Prostate gland (tissue), 2 donors: ENCODE results near the gene CLTB. TPM values are rescaled to one million over a fixed set of nuclear protein-coding genes. Genes with fewer than 3 reads are reported as not detected.

Experiments
- DNase-seq: peaks from one replicate; pipeline ENCODE4 v3.0.0-alpha.2; 2019; ENCODE audit warnings: low spot score
- H3K27ac ChIP-seq, 2 donors: fragments of 200-600 bp; sonication (generic); 2 replicates each; pipeline ENCODE4 v1.5.1; 2017 to 2019
- H3K27me3 ChIP-seq: fragments of 200-600 bp; sonication (generic); replicated peaks from 2 replicates; pipeline ENCODE4 v1.5.1; 2019; ENCODE audit not compliant: insufficient read depth
- H3K36me3 ChIP-seq, 2 donors: fragments of 200-600 bp; sonication (generic); 1 replicate in 1 of 2; 2 replicates in 1 of 2; pipeline versions ENCODE4 v1.5.1 to v1.8.1; 2017 to 2019
- H3K4me1 ChIP-seq: fragments of 200-600 bp; sonication (generic); replicated peaks from 2 replicates; pipeline ENCODE4 v1.5.1; 2019
- H3K4me3 ChIP-seq, 2 donors: fragments of 200-600 bp; sonication (generic); 2 replicates each; pipeline ENCODE4 v1.5.1; 2017 to 2019
- H3K9me3 ChIP-seq: fragments of 200-600 bp; sonication (generic); 2 replicates; pipeline ENCODE4 v1.5.1; 2017
- POLR2A ChIP-seq: fragments of 450-650 bp; IDR thresholded peaks from one replicate; pipeline ENCODE4 v1.6.1; 2016; ENCODE audit warnings: antibody characterized with exemption, mild to moderate bottlenecking
- POLR2AphosphoS5 ChIP-seq: sonication (generic); formaldehyde crosslinking; IDR thresholded peaks from one replicate; pipeline ENCODE4 v1.6.1; 2017; ENCODE audit warnings: antibody characterized with exemption
- WGBS: methylation state at CpG from one replicate; pipeline ENCODE4 v1.1.5; 2018; 5-methylcytosine and 5-hydroxymethylcytosine counted together
- intact Hi-C: fragments of 100-400 bp; cut with DNase I; formaldehyde crosslinking; loops from one replicate; pipeline ENCODE4 v1.14.2; 2022
- total RNA-seq, 2 donors: library from RNA; depleted of rRNA; stranded (reverse); fragments of >200 nt; gene quantifications; one replicate each; pipeline ENCODE4 v1.1.0, GENCODE V29; 2016
- TF ChIP-seq, protein P1 (sequence below), 4 experiments: fragments of 200-600 bp in 2 of 4; fragments of 450-650 bp in 2 of 4; sonication (generic) in 2 of 4; IDR thresholded peaks; 1 replicate in 3 of 4; 2 replicates in 1 of 4; pipeline ENCODE4 v1.5.1; 2016 to 2019; ENCODE audit warnings: antibody characterized with exemption in 4 of 4, mild to moderate bottlenecking in 2 of 4, moderate library complexity in 2 of 4

CLTB gene
- total RNA-seq, 2 donors from 2014 or later, result 105 to 125 TPM

GRCh38 chr5:176429972-176430371 is 13.6 kb upstream of the CLTB start:
- H3K27ac ChIP-seq, result no peak overlapping the region
- H3K36me3 ChIP-seq, result no peaks in the 10 kb centered on the region
- H3K4me1 ChIP-seq, result no peaks in the 10 kb centered on the region
- no peaks in the 10 kb centered on the region for H3K27me3 ChIP-seq
- H3K9me3 ChIP-seq, result no peaks in the 10 kb centered on the region
- 62% methylated on average over 4 of the region's 4 CpGs for WGBS
- no peak overlapping the region for H3K4me3 ChIP-seq
- intact Hi-C loops, result no loop called here
- no peak for DNase-seq
- TF ChIP-seq, protein P1, sequence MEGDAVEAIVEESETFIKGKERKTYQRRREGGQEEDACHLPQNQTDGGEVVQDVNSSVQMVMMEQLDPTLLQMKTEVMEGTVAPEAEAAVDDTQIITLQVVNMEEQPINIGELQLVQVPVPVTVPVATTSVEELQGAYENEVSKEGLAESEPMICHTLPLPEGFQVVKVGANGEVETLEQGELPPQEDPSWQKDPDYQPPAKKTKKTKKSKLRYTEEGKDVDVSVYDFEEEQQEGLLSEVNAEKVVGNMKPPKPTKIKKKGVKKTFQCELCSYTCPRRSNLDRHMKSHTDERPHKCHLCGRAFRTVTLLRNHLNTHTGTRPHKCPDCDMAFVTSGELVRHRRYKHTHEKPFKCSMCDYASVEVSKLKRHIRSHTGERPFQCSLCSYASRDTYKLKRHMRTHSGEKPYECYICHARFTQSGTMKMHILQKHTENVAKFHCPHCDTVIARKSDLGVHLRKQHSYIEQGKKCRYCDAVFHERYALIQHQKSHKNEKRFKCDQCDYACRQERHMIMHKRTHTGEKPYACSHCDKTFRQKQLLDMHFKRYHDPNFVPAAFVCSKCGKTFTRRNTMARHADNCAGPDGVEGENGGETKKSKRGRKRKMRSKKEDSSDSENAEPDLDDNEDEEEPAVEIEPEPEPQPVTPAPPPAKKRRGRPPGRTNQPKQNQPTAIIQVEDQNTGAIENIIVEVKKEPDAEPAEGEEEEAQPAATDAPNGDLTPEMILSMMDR (IDR thresholded peaks at IDR 0.05), result no peak
- TF ChIP-seq POLR2A (no peak), POLR2AphosphoS5 (no peak)

DNA sequence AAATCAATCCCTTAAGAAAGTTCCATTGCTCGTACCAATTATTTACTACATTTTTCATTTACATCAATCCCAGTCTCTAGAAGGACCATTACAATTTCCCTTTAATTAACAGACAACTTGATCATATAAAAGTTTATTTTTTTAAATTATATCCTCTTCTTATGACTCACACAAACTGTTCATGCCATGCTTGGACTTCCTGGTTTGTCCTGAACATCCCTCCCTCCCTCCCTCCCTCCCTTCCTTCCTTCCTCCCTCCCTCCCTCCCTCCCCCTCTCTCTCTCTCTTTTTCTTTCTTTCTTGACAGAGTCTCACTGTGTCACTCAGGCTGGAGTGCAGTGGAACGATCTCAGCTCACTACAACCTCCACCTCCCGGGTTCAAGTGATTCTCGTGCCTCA is 11.6 kb upstream of the CLTB start:
- TF ChIP-seq POLR2A, result no peak
- TF ChIP-seq POLR2AphosphoS5, result no peak
- H3K27me3 ChIP-seq, result no peaks in the 10 kb centered on the region
- H3K4me1 ChIP-seq, result no peaks in the 10 kb centered on the region
- no peak for DNase-seq
- intact Hi-C loops, result no loop called here
- no peaks in the 10 kb centered on the region for H3K36me3 ChIP-seq
- no peak overlapping the region for H3K27ac ChIP-seq
- H3K4me3 ChIP-seq, result no peak overlapping the region
- no peaks in the 10 kb centered on the region for H3K9me3 ChIP-seq
- 75% methylated on average over 4 of the region's 4 CpGs for WGBS

DNA sequence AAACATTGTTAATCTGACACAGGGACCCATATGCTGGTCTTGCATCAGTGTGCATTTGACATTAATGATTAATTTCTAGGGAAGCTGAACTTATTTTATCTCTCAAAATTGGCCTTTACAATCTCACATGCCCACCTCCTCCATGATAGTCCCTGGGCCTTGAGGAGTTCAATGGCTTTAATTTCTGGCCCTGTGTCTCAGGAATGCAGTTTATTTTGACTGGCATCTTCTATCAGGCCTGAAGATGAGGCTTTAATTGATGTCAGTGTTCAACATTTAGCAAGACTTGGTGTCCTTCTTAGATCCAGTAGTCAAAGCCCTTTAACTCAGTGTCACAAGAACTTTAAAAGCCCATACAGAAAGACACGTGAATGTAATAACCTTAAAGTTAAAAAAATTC is 10.5 kb upstream of the CLTB start:
- Histone ChIP-seq H3K4me1 (no peaks in the 10 kb centered on the region), H3K27ac (no peak overlapping the region), H3K4me3 (no peak overlapping the region), H3K27me3 (no peaks in the 10 kb centered on the region), H3K36me3 (no peaks in the 10 kb centered on the region), H3K9me3 (no peaks in the 10 kb centered on the region)
- intact Hi-C loops, result no loop called here
- no peak for DNase-seq
- no peak for TF ChIP-seq POLR2AphosphoS5
- TF ChIP-seq, protein P1 (IDR thresholded peaks at IDR 0.05), result no peak
- no peak for TF ChIP-seq POLR2A
- 90% methylated on average over 1 of the region's 1 CpG for WGBS

DNA sequence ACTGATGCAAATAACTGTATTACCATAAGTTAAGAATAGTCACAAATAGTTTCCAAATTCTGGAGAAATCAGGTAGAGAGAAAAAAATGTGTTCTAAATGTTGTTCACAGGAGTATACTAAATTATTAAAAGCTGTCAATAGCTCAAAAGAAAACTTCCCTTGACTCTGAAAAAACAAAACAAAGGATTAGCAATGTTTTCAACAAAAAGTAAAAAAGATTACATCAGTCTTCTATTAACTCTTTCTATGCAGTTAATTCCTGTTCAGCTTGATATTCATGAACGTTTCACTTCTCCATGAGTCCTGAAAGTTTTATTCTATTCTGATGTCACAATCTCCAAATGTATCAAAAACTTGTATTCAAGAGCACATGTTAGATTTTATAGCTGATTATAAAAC is 9.5 kb upstream of the CLTB start:
- Histone ChIP-seq H3K27ac (no peak overlapping the region), H3K4me1 (no peaks in the 10 kb centered on the region), H3K9me3 (no peaks in the 10 kb centered on the region), H3K4me3 (no peak overlapping the region), H3K27me3 (no peaks in the 10 kb centered on the region), H3K36me3 (no peaks in the 10 kb centered on the region)
- 77% methylated on average over 1 of the region's 1 CpG for WGBS
- TF ChIP-seq POLR2AphosphoS5 (no peak), POLR2A (no peak)
- intact Hi-C loops, result no loop called here
- DNase-seq, result no peak

DNA sequence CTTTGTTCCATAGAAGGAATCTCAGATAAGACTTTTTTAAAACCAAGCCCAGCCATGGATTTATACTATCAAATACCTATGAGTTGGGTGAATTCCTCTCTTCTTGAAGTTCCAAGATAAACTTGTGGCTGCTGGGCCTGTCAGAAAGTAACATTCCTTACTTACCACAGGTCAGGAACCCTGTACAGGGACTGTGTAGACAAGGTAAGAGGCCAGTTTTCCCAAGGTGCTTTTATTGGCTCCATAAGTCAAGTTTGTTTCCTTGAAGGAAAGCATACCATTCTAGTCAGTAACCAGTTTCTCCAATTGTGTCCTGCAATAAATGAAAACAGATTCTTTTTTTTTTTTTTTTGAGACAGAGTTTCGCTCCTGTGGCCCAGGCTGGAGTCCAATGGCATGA is 8.8 kb upstream of the CLTB start:
- no peak for DNase-seq
- Histone ChIP-seq H3K4me1 (no peaks in the 10 kb centered on the region), H3K9me3 (no peaks in the 10 kb centered on the region), H3K36me3 (no peaks in the 10 kb centered on the region), H3K4me3 (no peak overlapping the region), H3K27me3 (no peaks in the 10 kb centered on the region), H3K27ac (no peak overlapping the region)
- intact Hi-C loops, result no loop called here
- TF ChIP-seq POLR2A (no peak), POLR2AphosphoS5 (no peak)
- TF ChIP-seq, protein P1 (IDR thresholded peaks at IDR 0.05), result no peak
- WGBS, result 65% methylated on average over 1 of the region's 1 CpG

GRCh38 chr5:176424181-176424580 is 7.8 kb upstream of the CLTB start:
- no peaks in the 10 kb centered on the region for H3K4me1 ChIP-seq
- DNase-seq, result no peak
- TF ChIP-seq, protein P1 (IDR thresholded peaks at IDR 0.05), result no peak
- no peak for TF ChIP-seq POLR2AphosphoS5
- TF ChIP-seq POLR2A, result no peak
- intact Hi-C loops, result no loop called here
- no peak overlapping the region for H3K4me3 ChIP-seq
- no peaks in the 10 kb centered on the region for H3K27me3 ChIP-seq
- 86% methylated on average over 3 of the region's 3 CpGs for WGBS
- no peak overlapping the region for H3K27ac ChIP-seq
- no peaks in the 10 kb centered on the region for H3K36me3 ChIP-seq
- no peaks in the 10 kb centered on the region for H3K9me3 ChIP-seq
